Measurements from ENCODE around the gene RHBDD1.

DNA sequence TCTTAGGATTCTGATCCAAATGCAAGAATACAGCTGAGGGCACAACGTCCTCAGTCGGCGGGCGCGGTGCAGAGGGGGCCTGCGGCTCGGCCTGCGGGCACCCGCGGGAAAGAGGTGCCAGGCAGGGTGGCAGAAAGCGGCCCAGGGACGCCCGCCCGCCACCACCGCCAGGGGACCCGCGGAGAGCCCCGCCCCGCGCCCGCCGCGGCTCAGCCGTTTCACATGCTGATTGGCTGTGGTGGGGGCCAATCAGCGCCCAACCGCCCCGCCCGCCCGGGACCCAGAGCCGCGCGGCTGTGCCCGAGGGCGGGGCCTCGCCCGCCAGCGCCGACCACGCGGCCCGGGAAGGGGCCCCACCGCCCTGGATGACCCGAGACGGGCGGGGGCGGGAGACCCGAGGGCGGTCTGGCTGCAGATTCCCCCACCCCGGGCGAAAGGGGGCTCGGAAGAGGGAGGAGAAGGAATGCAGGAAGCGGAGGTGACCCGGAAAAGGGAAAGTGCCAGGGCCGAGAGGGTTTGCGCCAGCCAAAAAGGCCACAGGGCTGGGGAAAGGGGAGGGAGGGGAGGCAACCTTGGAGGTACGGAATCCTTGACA, 44.3 kb upstream of the RHBDD1 start:
- peak; percentile 57; the same call in 1 of the 2 replicates for TF ChIP-seq POLR2A (IDR thresholded peaks at IDR 0.05; ENCODE audit: low read depth, low read length)
- TF ChIP-seq TAF1 (IDR thresholded peaks at IDR 0.05; ENCODE audit: borderline replicate concordance, low read depth, low read length) = no peak
